HFFc6 (cell line): ENCODE measurements around the gene DOCK11. TPM values are rescaled to one million over a fixed set of nuclear protein-coding genes. Genes with fewer than 3 reads are reported as not detected.
A peak's percentile ranks its signal among the peaks of the same experiment; 100 is the strongest.

Source experiments
- DNase-seq: peaks from one replicate; pipeline ENCODE4 v3.0.0-alpha.2; 2018
- H3K27ac Mint-ChIP-seq: 2 replicates; pipeline ENCODE4 v1.8.0; 2020; ENCODE audit warnings: mild to moderate bottlenecking, mixed read lengths
- H3K27me3 Mint-ChIP-seq: 2 replicates; pipeline ENCODE4 v1.8.0; 2021; ENCODE audit warnings: mild to moderate bottlenecking, moderate library complexity, mixed read lengths; ENCODE audit not compliant: insufficient read depth
- H3K36me3 Mint-ChIP-seq: 2 replicates; pipeline ENCODE4 v1.8.0; 2021; ENCODE audit warnings: low read depth, mixed read lengths
- H3K4me1 Mint-ChIP-seq: 2 replicates; pipeline ENCODE4 v1.8.0; 2020; ENCODE audit warnings: low read depth, mixed read lengths
- H3K4me3 Mint-ChIP-seq: 2 replicates; pipeline ENCODE4 v1.8.0; 2020; ENCODE audit warnings: mild to moderate bottlenecking, moderate library complexity, mixed read lengths
- H3K9me3 Mint-ChIP-seq: 2 replicates; pipeline ENCODE4 v1.8.0; 2020; ENCODE audit warnings: mild to moderate bottlenecking, mixed read lengths
- total RNA-seq, 6 experiments: library from RNA; stranded (reverse); fragmentation: NEBNext Ultra II Directional; extraction: Animal tissue kit (Norgen Biotek cat#: 25700); gene quantifications; 2 replicates in 1 of 6; 3 replicates in 5 of 6; pipeline ENCODE4 v1.2.3, GENCODE V29; 2021
- TF ChIP-seq, protein P1 (sequence below): fragments of 200-600 bp; sonication (generic); IDR thresholded peaks from 2 replicates; pipeline ENCODE4 v1.5.0; 2021; ENCODE audit warnings: antibody characterized with exemption, mild to moderate bottlenecking

The DOCK11 gene
- total RNA-seq, 6 experiments from 2014 or later = 16.2 to 18.2 (median 17.7) TPM

DNA sequence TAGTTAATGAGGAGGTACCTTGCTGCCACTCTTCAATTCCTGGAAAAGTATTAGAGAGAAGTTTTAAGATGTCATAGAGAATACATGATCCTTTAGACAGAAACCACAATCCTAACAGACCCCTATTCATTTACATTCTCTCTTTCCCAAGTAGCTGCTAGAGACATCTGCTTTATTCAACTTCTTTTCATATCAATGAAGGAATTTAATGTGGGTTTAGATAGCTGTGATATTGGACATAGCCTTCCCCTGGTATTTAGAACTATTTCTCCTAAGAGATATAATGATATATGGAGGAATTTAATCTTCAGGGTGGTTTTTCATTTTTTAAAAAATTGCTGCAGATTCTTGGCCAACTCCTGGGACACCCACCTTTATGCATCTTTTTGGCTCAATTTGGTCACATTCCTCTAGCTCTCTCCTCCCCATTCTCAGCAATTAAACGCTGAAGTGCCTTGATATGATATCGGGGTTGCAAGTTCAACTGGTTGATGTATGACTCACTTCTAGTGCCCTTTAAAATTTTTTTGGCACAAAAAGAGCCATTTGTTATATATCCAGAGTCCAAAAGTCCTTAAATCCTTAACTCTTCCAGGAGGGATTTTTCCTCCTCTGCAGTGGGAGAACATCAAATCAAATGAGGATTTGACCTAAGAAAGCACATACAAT, 57.6 kb downstream of the DOCK11 start:
- Mint-ChIP-seq H3K4me1 (peaks cover 48% of the 10 kb centered on the region), H3K27me3 (no peaks in the 10 kb centered on the region; the same call in none of the 2 replicates), H3K36me3 (no peaks in the 10 kb centered on the region; the same call in 1 of the 2 replicates), H3K9me3 (no peaks in the 10 kb centered on the region), H3K27ac (peak overlapping the region; percentile 12), H3K4me3 (peak overlapping the region; percentile 26)
- TF ChIP-seq, protein P1, sequence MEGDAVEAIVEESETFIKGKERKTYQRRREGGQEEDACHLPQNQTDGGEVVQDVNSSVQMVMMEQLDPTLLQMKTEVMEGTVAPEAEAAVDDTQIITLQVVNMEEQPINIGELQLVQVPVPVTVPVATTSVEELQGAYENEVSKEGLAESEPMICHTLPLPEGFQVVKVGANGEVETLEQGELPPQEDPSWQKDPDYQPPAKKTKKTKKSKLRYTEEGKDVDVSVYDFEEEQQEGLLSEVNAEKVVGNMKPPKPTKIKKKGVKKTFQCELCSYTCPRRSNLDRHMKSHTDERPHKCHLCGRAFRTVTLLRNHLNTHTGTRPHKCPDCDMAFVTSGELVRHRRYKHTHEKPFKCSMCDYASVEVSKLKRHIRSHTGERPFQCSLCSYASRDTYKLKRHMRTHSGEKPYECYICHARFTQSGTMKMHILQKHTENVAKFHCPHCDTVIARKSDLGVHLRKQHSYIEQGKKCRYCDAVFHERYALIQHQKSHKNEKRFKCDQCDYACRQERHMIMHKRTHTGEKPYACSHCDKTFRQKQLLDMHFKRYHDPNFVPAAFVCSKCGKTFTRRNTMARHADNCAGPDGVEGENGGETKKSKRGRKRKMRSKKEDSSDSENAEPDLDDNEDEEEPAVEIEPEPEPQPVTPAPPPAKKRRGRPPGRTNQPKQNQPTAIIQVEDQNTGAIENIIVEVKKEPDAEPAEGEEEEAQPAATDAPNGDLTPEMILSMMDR = no peak
- DNase-seq = no peak

DNA sequence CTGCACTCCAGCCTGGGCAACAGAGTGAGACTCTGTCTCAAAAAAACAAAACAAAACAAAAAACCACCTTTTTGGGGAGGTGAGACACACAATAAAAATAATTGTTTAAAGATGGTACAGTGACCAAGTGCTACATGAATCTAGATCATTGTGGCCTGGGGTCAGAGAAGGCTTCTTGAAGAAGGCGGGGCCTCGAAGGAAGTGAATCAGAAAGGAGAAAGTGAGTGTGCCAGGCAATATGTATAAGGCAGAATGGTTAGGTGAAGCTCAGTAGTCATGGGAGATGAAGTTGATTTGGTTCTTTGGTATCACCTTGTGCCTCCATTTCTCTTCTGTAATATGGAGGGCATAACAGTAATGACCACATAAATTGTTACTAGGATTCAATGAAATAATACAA, 58.9 kb downstream of the DOCK11 start:
- Mint-ChIP-seq H3K27me3 (no peaks in the 10 kb centered on the region; the same call in 1 of the 2 replicates), H3K36me3 (no peaks in the 10 kb centered on the region; the same call in 1 of the 2 replicates), H3K4me1 (peaks cover 48% of the 10 kb centered on the region), H3K27ac (0 out of 2 replicates have a peak overlapping the region, but pooled peaks have one; percentile 12), H3K9me3 (no peaks in the 10 kb centered on the region), H3K4me3 (no peak overlapping the region)
- no peak for DNase-seq
- TF ChIP-seq, protein P1 = no peak

DNA sequence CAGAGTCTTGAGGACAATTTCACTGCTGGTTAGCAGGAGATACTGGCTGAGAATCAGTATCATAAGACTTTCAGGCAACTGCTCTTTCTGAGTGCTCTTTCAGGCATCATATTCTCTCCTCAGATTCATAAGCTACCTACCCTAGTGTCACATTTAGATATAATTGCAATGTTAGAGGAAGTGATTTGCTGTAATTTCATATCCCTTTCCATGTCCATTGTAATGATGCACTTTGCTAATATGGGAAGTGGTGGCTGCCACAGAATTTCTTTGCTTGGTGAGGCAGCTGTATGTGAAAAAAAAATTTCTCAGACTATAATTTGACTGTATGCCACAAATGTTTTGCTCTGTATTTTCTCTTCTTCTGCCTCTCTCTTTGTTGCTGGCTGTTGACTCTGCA, 63.3 kb downstream of the DOCK11 start:
- Mint-ChIP-seq H3K4me3 (no peak overlapping the region), H3K36me3 (peaks cover 11% of the 10 kb centered on the region), H3K4me1 (peaks cover 19% of the 10 kb centered on the region), H3K27ac (no peak overlapping the region), H3K9me3 (no peaks in the 10 kb centered on the region), H3K27me3 (no peaks in the 10 kb centered on the region; the same call in 1 of the 2 replicates)
- no peak for DNase-seq
- TF ChIP-seq, protein P1 = no peak

DNA sequence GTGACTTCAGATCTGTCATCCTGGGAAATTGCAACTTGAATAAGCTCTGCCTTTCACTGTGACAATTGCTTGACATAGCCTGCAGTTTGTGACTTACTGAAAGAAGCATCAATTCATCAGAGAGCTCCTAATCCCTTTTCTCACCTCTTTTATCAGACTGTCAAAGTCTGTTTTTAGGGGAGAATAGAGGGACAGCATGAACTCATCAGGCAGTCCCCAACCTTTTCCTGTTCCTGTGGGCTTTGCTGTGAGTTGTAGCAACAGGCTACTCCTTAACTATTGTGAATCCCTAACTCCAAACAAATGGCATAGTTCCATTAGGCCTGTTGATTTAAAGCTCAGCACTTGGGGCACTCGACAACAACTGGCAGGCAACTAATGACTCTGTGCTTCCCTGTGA, 64.9 kb downstream of the DOCK11 start:
- H3K27me3 Mint-ChIP-seq = no peaks in the 10 kb centered on the region; the same call in 1 of the 2 replicates
- H3K9me3 Mint-ChIP-seq = no peaks in the 10 kb centered on the region
- H3K4me1 Mint-ChIP-seq = peaks cover 13% of the 10 kb centered on the region
- H3K36me3 Mint-ChIP-seq = peaks cover 11% of the 10 kb centered on the region
- DNase-seq = no peak
- no peak overlapping the region for H3K4me3 Mint-ChIP-seq
- no peak overlapping the region for H3K27ac Mint-ChIP-seq
- TF ChIP-seq, protein P1 = no peak

DNA sequence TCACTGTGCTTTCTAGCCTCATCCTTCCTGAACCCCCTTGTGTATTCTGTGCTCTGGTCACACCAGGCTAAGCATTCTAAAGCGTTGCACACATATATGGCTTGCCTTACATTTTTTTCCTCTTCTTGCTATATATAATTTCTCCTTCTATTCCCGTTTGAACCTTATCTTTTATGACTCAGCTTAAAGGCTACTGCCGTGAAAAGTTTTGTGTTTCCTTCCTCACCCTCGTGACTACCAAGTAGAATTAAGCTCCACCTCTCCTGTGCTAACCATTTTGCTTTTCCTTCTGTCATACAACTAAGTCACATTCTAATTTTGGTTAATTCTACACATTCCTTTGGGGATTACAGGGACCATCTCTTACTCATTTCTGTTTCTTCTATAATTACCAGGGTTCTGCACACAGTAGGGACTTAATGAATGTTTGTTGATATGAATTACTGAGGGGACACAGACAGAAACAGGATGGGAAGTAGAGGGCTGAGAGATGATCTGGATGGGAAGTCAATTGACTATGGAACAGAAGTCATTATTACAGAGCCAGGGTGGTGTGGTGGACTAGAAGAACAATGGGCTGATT, 67.1 kb downstream of the DOCK11 start:
- no peak for DNase-seq
- no peak overlapping the region for H3K4me3 Mint-ChIP-seq
- H3K4me1 Mint-ChIP-seq = peaks cover 26% of the 10 kb centered on the region
- H3K27ac Mint-ChIP-seq = no peak overlapping the region
- H3K27me3 Mint-ChIP-seq = no peaks in the 10 kb centered on the region
- no peaks in the 10 kb centered on the region for H3K9me3 Mint-ChIP-seq
- peaks cover 11% of the 10 kb centered on the region for H3K36me3 Mint-ChIP-seq
- TF ChIP-seq, protein P1 = no peak
